Left lung (tissue), 10 donors: Measurements from ENCODE around the gene SLC22A7. TPM values are rescaled to one million over a fixed set of nuclear protein-coding genes. Genes with fewer than 3 reads are reported as not detected.
A peak's percentile ranks its signal among the peaks of the same experiment; 100 is the strongest.

ENCODE experiments used
- ATAC-seq: fragments of 200-7000 bp; cut with Tn5 transposase; one replicate; pipeline ENCODE4 v1.9.1; 2020; ENCODE audit warnings: moderate library complexity
- DNase-seq, 4 donors: peaks; one replicate each; pipeline ENCODE4 v3.0.0-alpha.2; 2013 to 2020
- H3K27ac ChIP-seq, 2 donors: fragments of 200-600 bp; sonication (generic) in 1 of 2; one replicate each; pipeline versions ENCODE4 v1.5.0 to v1.8.0; 2020 to 2021
- H3K27me3 ChIP-seq, 2 donors: fragments of 200-600 bp; sonication (generic) in 1 of 2; one replicate each; pipeline versions ENCODE4 v1.5.0 to v1.8.0; 2020 to 2021
- H3K36me3 ChIP-seq, 2 donors: fragments of 200-600 bp; sonication (generic) in 1 of 2; one replicate each; pipeline versions ENCODE4 v1.5.0 to v1.8.0; 2020 to 2021
- H3K4me1 ChIP-seq, 2 donors: fragments of 200-600 bp; one replicate each; pipeline ENCODE4 v1.8.0; 2021
- H3K4me3 ChIP-seq, 2 donors: fragments of 200-600 bp; sonication (generic) in 1 of 2; one replicate each; pipeline versions ENCODE4 v1.5.0 to v1.8.0; 2020 to 2021; ENCODE audit warnings: mild to moderate bottlenecking in 1 of 2
- H3K9me3 ChIP-seq, 2 donors: fragments of 200-600 bp; sonication (generic) in 1 of 2; one replicate each; pipeline versions ENCODE4 v1.5.0 to v1.8.0; 2020 to 2021
- intact Hi-C, 2 donors: fragments of 100-400 bp; cut with DNase I; formaldehyde crosslinking; loops; one replicate each; pipeline versions ENCODE4 v1.11.2 to v1.14.2; 2022
- polyA plus RNA-seq, 6 donors: library from polyadenylated mRNA; unstranded; fragments of 120-200 nt; gene quantifications; one replicate each; pipeline ENCODE4 v1.2.1, GENCODE V29; 2013; ENCODE audit not compliant: insufficient read length in 6 of 6
- total RNA-seq, 2 donors: library from RNA; stranded (reverse); fragmentation: NEBNext Ultra II Directional; extraction: Animal tissue kit (Norgen Biotek cat#: 25700); gene quantifications; one replicate each; pipeline ENCODE4 v1.2.1, GENCODE V29; 2021
- TF ChIP-seq, protein P1 (sequence below), 2 donors: fragments of 200-600 bp; sonication (generic) in 1 of 2; IDR thresholded peaks; one replicate each; pipeline versions ENCODE4 v1.5.0 to v1.8.0; 2021; ENCODE audit warnings: antibody characterized with exemption in 2 of 2
- donor health status: DM: no; HTN: yes; CAD: no.
- donor health status: DM: no; HTN: no; CAD: no.

Gene SLC22A7
- total and polyA plus RNA-seq, 8 donors, result 0.07 to 0.28 (median 0.20) TPM; not detected in 3

DNA sequence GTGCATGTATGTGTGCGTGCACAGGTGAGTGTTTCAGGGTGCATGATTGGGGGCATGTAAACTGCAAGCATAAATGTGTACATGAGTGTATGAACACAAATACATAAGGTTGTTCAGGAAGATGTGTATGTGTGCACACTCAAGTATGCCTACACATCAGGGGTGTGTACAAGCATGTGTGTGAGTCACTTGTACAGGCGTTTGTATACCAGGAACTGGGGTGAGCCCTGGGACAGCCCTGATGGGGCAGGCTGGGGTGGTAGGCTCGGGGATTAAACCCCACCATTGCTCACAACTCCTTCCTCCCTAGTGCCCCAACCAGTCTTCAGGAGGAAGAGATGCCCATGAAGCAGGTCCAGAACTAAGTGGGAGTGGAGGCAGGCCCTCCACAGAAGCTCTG, 6.3 kb downstream of the SLC22A7 start:
- H3K9me3 ChIP-seq, result no peaks in the 10 kb centered on the region
- H3K27me3 ChIP-seq, result peaks cover 0 to 44% of the 10 kb centered on the region in 2 donors
- intact Hi-C loops, result no loop called here
- DNase-seq, result no peak
- H3K4me3 ChIP-seq, result no peak overlapping the region
- H3K36me3 ChIP-seq, result no peaks in the 10 kb centered on the region
- H3K4me1 ChIP-seq, result peaks cover 0 to 11% of the 10 kb centered on the region in 2 donors
- H3K27ac ChIP-seq, result no peak overlapping the region
- TF ChIP-seq, protein P1, sequence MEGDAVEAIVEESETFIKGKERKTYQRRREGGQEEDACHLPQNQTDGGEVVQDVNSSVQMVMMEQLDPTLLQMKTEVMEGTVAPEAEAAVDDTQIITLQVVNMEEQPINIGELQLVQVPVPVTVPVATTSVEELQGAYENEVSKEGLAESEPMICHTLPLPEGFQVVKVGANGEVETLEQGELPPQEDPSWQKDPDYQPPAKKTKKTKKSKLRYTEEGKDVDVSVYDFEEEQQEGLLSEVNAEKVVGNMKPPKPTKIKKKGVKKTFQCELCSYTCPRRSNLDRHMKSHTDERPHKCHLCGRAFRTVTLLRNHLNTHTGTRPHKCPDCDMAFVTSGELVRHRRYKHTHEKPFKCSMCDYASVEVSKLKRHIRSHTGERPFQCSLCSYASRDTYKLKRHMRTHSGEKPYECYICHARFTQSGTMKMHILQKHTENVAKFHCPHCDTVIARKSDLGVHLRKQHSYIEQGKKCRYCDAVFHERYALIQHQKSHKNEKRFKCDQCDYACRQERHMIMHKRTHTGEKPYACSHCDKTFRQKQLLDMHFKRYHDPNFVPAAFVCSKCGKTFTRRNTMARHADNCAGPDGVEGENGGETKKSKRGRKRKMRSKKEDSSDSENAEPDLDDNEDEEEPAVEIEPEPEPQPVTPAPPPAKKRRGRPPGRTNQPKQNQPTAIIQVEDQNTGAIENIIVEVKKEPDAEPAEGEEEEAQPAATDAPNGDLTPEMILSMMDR (IDR thresholded peaks at IDR 0.05), result no peak
- no peak for ATAC-seq

DNA sequence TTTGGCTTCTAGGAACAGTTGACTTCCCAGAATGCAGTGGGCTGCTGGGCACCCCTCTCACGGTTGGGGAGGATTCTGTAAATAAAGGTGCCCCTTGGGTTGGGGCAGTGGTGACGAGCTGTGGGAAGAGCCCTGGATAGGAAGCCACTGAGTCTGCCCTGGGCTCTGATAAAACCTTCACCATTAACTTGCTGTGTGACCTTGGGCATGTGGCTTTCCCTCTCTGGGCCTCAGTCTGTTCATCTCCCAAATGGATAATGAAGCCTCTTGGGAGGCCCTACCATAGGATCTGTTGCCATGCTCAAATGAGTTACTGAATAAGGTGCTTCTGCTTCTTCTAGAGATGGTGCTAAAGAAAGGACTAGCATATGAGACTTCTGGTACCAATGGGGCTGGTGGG, 6.8 kb downstream of the SLC22A7 start:
- Histone ChIP-seq H3K9me3 (no peaks in the 10 kb centered on the region), H3K4me3 (no peak overlapping the region), H3K4me1 (peaks cover 0 to 11% of the 10 kb centered on the region in 2 donors), H3K27me3 (peaks cover 0 to 44% of the 10 kb centered on the region in 2 donors), H3K36me3 (no peaks in the 10 kb centered on the region), H3K27ac (no peak overlapping the region)
- intact Hi-C loops, result no loop called here
- TF ChIP-seq, protein P1 (IDR thresholded peaks at IDR 0.05), result no peak
- ATAC-seq (no peak), DNase-seq (no peak)

DNA sequence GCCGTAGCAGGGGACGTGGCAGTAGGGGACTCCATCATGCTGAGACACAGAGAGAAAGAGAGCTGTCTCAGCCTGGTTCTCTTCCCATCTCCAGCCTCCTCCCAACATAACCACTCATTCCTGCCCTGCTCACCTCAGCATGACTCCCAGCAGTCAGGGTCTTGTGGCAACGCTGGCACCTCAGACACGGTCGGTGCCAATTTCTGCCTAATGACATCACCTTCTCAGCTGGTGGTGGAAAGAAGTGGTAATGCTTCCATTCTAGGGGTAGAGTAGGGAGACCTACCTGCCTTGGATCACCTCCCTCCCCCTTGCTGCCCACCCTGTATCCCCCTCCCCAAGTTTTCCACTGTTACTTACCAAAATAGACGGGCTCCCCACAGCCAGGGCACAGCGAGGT, 8.0 kb downstream of the SLC22A7 start:
- no peak for DNase-seq
- H3K9me3 ChIP-seq, result no peaks in the 10 kb centered on the region
- ATAC-seq, result no peak
- H3K4me3 ChIP-seq, result no peak overlapping the region
- H3K36me3 ChIP-seq, result no peaks in the 10 kb centered on the region
- no peak overlapping the region for H3K27ac ChIP-seq
- H3K4me1 ChIP-seq, result peaks cover 0 to 18% of the 10 kb centered on the region in 2 donors
- TF ChIP-seq, protein P1 (IDR thresholded peaks at IDR 0.05), result no peak
- intact Hi-C loops, result no loop called here
- peaks cover 0 to 34% of the 10 kb centered on the region in 2 donors for H3K27me3 ChIP-seq

DNA sequence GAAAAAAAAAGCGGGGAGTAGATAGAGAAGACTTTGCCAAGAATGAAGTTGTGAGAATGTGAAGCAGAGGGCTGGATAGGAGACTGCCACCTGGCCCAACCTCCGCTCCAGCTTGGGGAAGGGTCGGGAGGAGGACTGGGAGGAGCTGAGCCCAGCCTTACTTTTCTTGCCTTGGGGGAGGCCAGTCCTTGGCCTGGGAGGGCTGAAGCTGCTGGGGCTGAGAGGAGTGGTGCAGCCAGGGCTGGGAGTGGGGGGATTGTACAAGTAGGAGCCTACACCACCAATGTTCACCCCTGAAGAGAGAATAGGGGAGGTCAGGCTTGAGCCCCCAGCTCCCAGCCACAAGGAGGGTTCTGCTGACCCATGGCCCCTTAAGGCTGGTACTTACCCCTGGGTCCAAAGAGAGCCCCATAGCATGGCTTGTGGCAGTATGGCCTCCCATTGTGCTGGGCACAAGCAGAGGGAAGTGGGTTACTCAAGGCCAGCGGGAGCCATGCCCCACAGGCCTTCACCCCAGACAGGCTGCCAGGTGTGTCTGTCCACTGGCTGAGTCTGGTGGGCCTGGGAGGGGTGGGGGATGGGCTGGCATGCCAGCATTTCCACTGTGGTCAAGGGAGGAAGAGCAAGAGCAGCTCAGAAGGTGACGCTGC, 9.5 kb downstream of the SLC22A7 start:
- DNase-seq, result no peak
- no peak for ATAC-seq
- Histone ChIP-seq H3K27me3 (peaks cover 0 to 28% of the 10 kb centered on the region in 2 donors), H3K4me3 (no peak overlapping the region), H3K27ac (no peak overlapping the region), H3K36me3 (no peaks in the 10 kb centered on the region), H3K4me1 (peaks cover 0 to 33% of the 10 kb centered on the region in 2 donors), H3K9me3 (no peaks in the 10 kb centered on the region)
- TF ChIP-seq, protein P1 (IDR thresholded peaks at IDR 0.05), result no peak
- intact Hi-C loops, result no loop called here

DNA sequence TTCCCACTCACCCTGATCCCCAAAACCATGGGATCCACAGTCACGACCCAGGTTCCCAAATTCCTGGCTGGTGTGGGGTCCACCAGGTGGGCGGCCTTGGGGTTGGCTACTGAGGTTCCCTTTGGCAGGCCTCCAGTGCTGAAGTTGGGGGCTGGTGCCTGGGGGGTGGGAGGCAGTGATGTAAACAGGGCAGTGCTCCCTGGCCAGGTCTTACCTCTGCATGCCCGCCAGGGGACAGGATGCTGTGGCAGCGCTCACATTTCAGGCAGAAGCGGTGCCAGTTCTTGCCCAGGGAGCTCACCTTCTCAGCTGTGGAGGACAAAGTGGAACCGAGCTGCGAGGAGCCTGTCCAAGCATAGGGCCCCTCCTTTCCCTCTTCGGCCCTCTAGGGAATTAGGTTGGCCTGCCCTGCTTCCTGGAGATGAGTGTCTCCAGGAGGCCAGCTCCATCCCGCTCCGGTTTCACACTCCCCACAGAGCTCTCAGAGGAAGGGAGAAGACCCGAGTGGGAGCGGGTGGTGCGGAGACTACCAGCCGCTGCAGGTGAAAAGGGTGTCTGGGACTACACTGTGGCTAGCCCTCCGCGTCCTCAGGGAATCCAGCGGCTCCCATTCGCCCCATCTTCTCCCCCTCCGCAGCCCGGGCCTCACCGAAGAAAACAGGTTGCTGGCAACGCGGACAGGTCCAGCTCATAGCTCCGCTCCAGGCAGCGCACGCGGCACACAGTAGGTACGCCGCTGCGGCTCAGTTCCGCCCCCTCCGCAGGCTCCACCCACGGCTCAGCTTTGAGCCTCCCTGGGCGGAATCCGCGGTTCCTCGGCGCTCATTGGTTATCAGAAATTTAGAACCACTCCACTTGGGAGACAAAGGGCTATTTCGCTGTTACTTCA, 10.3 kb downstream of the SLC22A7 start, which contains the start of gene CRIP3:
TSS of gene CRIP3 (minus strand) at position 726 of the 889 bp plus-strand sequence. CDS start at position 692, 34 bp downstream.
- TF ChIP-seq, protein P1 (IDR thresholded peaks at IDR 0.05), result no peak
- Histone ChIP-seq H3K27me3 (peaks cover 0 to 28% of the 10 kb centered on the region in 2 donors), H3K9me3 (no peaks in the 10 kb centered on the region), H3K4me1 (peaks cover 0 to 41% of the 10 kb centered on the region in 2 donors), H3K27ac (no peak within 1 kb of the TSS), H3K36me3 (no peaks in the 10 kb centered on the region), H3K4me3 (peak within 1 kb of the TSS; percentile 7 to 26)
- ATAC-seq (peak; percentile 87), DNase-seq (peak in 2 of 4 donors; percentile 49 to 92)
- intact Hi-C loops, result no loop called here
